ENCODE measurements around the gene KCNK10. TPM values are rescaled to one million over a fixed set of nuclear protein-coding genes. Genes with fewer than 3 reads are reported as not detected.

KCNK10 gene
- total and polyA plus RNA-seq, 2 experiments from 2014 or later, result not detected

- Histone ChIP-seq H3K9me3 (ENCODE audit: low read depth) (no peaks in the 10 kb centered on the region), H3K4me3 (no peak overlapping the region), H3K27ac (no peak overlapping the region), H3K27me3 (no peaks in the 10 kb centered on the region), H3K4me1 (ENCODE audit: low read depth) (peaks cover 7% of the 10 kb centered on the region), H3K36me3 (no peaks in the 10 kb centered on the region)
- no peak for DNase-seq (ENCODE audit: low read depth in 1 of 2, low spot score in 1 of 2)
- TF ChIP-seq CTCF (IDR thresholded peaks at IDR 0.05; ENCODE audit: low read depth, low read length), result no peak
Observed at GRCh38 chr14:88354358-88354757, 31.3 kb upstream of the KCNK10 start.

- no peak overlapping the region for H3K27ac ChIP-seq
- H3K4me1 ChIP-seq (ENCODE audit: low read depth), result peaks cover 17% of the 10 kb centered on the region
- DNase-seq (ENCODE audit: low read depth in 1 of 2, low spot score in 1 of 2), result peak in 1 of 2 donors; percentile 0
- no peaks in the 10 kb centered on the region for H3K27me3 ChIP-seq
- no peaks in the 10 kb centered on the region for H3K36me3 ChIP-seq
- TF ChIP-seq CTCF (IDR thresholded peaks at IDR 0.05; ENCODE audit: low read depth, low read length), result no peak
- no peak overlapping the region for H3K4me3 ChIP-seq
- no peaks in the 10 kb centered on the region for H3K9me3 ChIP-seq (ENCODE audit: low read depth)
Observed at GRCh38 chr14:88352698-88353097, 29.6 kb upstream of the KCNK10 start.

- peak; percentile 11 to 60 for DNase-seq (ENCODE audit: low read depth in 1 of 2, low spot score in 1 of 2)
- peaks cover 17% of the 10 kb centered on the region for H3K4me1 ChIP-seq (ENCODE audit: low read depth)
- no peak overlapping the region for H3K4me3 ChIP-seq
- TF ChIP-seq CTCF (IDR thresholded peaks at IDR 0.05; ENCODE audit: low read depth, low read length), result no peak
- H3K27ac ChIP-seq, result no peak overlapping the region
- H3K36me3 ChIP-seq, result no peaks in the 10 kb centered on the region
- H3K9me3 ChIP-seq (ENCODE audit: low read depth), result no peaks in the 10 kb centered on the region
- H3K27me3 ChIP-seq, result no peaks in the 10 kb centered on the region
Observed at GRCh38 chr14:88351966-88352691, 29.1 kb upstream of the KCNK10 start.

- H3K9me3 ChIP-seq (ENCODE audit: low read depth), result no peaks in the 10 kb centered on the region
- H3K4me1 ChIP-seq (ENCODE audit: low read depth), result peaks cover 17% of the 10 kb centered on the region
- H3K4me3 ChIP-seq, result no peak overlapping the region
- H3K27ac ChIP-seq, result no peak overlapping the region
- peak in 1 of 2 donors; percentile 5 for DNase-seq (ENCODE audit: low read depth in 1 of 2, low spot score in 1 of 2)
- H3K36me3 ChIP-seq, result no peaks in the 10 kb centered on the region
- no peak for TF ChIP-seq CTCF (IDR thresholded peaks at IDR 0.05; ENCODE audit: low read depth, low read length)
- no peaks in the 10 kb centered on the region for H3K27me3 ChIP-seq
Observed at GRCh38 chr14:88348546-88348945, 25.5 kb upstream of the KCNK10 start.

- Histone ChIP-seq H3K36me3 (no peaks in the 10 kb centered on the region), H3K27me3 (no peaks in the 10 kb centered on the region), H3K9me3 (ENCODE audit: low read depth) (no peaks in the 10 kb centered on the region), H3K4me1 (ENCODE audit: low read depth) (peaks cover 10% of the 10 kb centered on the region), H3K4me3 (no peak overlapping the region), H3K27ac (no peak overlapping the region)
- no peak for TF ChIP-seq CTCF (IDR thresholded peaks at IDR 0.05; ENCODE audit: low read depth, low read length)
- no peak for DNase-seq (ENCODE audit: low read depth in 1 of 2, low spot score in 1 of 2)
Observed at GRCh38 chr14:88346048-88346639, 23.1 kb upstream of the KCNK10 start.
